ENCODE measurements around the gene KRT36.

DNA sequence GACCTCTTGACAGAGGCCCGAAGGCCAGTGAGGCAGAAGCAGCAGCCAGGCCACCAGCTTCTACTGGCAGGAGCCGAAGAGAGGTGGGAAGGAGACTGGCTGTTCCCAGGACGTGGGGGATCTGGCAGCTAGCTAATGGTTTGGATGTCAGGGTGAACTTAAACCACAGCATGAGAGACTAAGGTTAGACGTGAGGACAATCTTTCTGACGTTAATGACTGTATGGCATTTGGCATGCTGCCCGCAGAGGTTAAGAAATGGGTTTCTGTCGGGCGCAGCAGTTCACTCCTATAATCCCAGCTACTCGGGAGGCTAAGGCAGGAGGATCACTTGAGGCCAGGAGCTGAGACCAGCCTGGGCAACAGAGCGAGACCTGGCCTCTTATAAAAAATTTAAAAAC, 22.0 kb upstream of the KRT36 start:
- TF ChIP-seq, protein P1, sequence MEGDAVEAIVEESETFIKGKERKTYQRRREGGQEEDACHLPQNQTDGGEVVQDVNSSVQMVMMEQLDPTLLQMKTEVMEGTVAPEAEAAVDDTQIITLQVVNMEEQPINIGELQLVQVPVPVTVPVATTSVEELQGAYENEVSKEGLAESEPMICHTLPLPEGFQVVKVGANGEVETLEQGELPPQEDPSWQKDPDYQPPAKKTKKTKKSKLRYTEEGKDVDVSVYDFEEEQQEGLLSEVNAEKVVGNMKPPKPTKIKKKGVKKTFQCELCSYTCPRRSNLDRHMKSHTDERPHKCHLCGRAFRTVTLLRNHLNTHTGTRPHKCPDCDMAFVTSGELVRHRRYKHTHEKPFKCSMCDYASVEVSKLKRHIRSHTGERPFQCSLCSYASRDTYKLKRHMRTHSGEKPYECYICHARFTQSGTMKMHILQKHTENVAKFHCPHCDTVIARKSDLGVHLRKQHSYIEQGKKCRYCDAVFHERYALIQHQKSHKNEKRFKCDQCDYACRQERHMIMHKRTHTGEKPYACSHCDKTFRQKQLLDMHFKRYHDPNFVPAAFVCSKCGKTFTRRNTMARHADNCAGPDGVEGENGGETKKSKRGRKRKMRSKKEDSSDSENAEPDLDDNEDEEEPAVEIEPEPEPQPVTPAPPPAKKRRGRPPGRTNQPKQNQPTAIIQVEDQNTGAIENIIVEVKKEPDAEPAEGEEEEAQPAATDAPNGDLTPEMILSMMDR (IDR thresholded peaks at IDR 0.05), result no peak
- TF ChIP-seq POLR2A (IDR thresholded peaks at IDR 0.05) (no peak), EP300 (IDR thresholded peaks at IDR 0.05) (no peak)
